ENCODE measurements around the gene MRPL34. TPM values are rescaled to one million over a fixed set of nuclear protein-coding genes. Genes with fewer than 3 reads are reported as not detected.

MRPL34 gene
- total RNA-seq, 4 donors from 2014 or later: 42.7 to 89.5 (median 73.1) TPM

DNA sequence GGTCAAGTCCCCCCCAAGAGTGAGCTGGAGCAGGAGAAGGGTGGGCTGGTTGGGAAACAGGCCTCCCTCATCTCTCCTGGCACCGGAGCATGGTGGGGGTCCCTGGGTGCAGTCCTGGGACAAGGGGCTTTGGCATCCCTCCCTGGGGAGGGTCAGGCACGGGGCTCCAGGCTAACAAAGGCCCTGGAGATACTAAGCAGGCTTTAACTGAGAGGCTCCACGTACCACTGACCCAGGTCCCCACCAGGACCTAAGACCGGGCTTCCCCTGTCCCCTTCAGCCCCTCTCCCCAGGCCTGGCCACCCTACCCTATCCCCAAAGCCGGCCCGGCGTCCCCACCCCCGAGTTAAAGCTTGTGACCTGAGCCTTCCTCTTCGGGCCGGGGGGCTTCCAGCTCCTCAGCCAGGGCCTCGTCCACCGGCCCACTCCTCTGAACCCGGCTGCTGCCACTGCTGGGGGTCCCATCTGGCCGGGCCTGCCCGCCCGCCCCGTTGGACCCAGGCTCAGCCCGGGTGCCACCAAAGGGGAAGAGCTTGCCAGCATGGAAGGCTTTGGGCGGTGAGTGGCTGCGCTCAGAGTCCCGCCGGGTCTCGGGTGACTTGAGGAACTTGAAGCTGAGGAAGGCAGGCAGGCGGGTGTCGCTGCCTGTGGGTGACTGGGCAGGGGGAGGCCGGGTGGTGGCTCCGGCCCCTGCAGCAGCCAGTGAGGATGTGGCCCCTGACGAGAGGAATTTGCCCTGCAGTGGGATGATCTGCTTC is 18.9 kb downstream of the MRPL34 start:
- no peaks in the 10 kb centered on the region for H3K9me3 ChIP-seq
- peaks cover 29% of the 10 kb centered on the region for H3K36me3 ChIP-seq
- H3K27ac ChIP-seq: no peak overlapping the region
- H3K4me1 ChIP-seq: peaks cover 46% of the 10 kb centered on the region
- 76% methylated on average over 12 of the region's 28 CpGs for WGBS
- no peak overlapping the region for H3K4me3 ChIP-seq
- DNase-seq (ENCODE audit: low spot score in 2 of 2): peak in 1 of 2 donors; percentile 65
- H3K27me3 ChIP-seq: peaks cover 4% of the 10 kb centered on the region
- TF ChIP-seq, protein P1, sequence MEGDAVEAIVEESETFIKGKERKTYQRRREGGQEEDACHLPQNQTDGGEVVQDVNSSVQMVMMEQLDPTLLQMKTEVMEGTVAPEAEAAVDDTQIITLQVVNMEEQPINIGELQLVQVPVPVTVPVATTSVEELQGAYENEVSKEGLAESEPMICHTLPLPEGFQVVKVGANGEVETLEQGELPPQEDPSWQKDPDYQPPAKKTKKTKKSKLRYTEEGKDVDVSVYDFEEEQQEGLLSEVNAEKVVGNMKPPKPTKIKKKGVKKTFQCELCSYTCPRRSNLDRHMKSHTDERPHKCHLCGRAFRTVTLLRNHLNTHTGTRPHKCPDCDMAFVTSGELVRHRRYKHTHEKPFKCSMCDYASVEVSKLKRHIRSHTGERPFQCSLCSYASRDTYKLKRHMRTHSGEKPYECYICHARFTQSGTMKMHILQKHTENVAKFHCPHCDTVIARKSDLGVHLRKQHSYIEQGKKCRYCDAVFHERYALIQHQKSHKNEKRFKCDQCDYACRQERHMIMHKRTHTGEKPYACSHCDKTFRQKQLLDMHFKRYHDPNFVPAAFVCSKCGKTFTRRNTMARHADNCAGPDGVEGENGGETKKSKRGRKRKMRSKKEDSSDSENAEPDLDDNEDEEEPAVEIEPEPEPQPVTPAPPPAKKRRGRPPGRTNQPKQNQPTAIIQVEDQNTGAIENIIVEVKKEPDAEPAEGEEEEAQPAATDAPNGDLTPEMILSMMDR (IDR thresholded peaks at IDR 0.05): no peak
- no peak for TF ChIP-seq POLR2AphosphoS5 (IDR thresholded peaks at IDR 0.05)
- no peak for TF ChIP-seq EP300 (IDR thresholded peaks at IDR 0.05)

DNA sequence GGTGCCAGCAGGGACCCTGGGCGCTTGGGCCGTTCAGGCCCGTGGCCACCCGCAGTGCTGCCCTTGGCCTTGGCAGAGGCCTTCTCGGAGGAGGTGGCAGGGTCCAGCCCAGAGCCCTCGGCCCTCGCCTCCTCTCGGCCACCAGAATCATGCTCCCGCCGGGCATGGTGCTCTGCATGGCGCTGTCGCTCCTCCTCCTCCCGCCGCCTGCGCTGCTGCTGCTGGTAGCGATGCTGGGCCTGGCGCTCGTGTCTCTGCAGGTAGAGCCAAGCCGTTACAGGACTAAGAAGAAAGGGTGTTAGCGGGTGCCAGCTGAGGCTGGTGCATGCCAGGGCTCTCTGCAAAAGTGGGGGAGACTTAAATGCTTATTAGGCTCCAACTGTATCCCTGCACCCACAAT is 19.5 kb downstream of the MRPL34 start:
- WGBS: no CpG with 5 or more reads among the region's 20 CpGs
- Histone ChIP-seq H3K4me3 (no peak overlapping the region), H3K9me3 (no peaks in the 10 kb centered on the region), H3K36me3 (peaks cover 23% of the 10 kb centered on the region), H3K27ac (no peak overlapping the region), H3K4me1 (peaks cover 48% of the 10 kb centered on the region), H3K27me3 (peaks cover 10% of the 10 kb centered on the region)
- no peak for TF ChIP-seq POLR2AphosphoS5 (IDR thresholded peaks at IDR 0.05)
- no peak for TF ChIP-seq EP300 (IDR thresholded peaks at IDR 0.05)
- TF ChIP-seq, protein P1 (IDR thresholded peaks at IDR 0.05): no peak
- TF ChIP-seq POLR2A (IDR thresholded peaks at IDR 0.05): no peak
- peak in 1 of 2 donors; percentile 64 for DNase-seq (ENCODE audit: low spot score in 2 of 2)

DNA sequence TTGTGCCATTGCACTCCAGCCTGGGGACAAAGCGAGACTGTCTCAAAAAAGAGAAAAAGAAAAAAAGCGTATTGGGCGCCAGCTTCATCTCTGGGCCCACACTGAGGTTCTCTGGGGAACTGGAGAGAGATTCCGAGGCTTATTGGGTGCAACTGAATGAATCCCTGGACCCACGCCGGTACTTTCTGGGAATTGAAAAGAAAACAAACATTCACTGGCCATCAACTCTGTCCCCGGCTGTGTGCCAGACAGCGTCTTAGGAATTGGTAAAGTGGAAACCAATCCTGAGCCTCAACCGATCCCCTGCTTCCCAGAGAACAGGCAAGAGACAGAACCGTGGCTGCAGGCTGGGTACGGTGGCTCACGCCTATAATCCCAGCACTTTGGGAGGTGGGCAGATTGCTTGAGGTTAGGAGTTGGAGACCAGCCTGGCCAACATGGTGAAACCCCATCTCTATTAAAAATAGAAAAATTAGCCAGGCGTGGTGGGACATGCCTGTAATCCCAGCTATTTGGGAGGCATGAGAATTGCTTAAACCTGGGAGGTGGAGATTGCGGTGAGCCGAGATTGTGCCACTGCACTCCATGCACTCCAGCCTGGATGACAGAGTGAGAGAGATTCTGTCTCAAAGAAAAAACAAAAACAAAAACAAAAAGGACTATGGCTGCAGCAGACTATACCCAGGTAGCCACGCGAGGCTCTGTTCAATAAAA is 20.4 kb downstream of the MRPL34 start:
- H3K36me3 ChIP-seq: peaks cover 15% of the 10 kb centered on the region
- WGBS: 67% methylated on average over 17 of the region's 17 CpGs
- peak overlapping the region; percentile 29 for H3K27ac ChIP-seq
- no peak overlapping the region for H3K4me3 ChIP-seq
- DNase-seq (ENCODE audit: low spot score in 2 of 2): peak in 1 of 2 donors; percentile 64
- H3K9me3 ChIP-seq: no peaks in the 10 kb centered on the region
- TF ChIP-seq, protein P1 (IDR thresholded peaks at IDR 0.05): no peak
- TF ChIP-seq EP300 (IDR thresholded peaks at IDR 0.05): no peak
- no peak for TF ChIP-seq POLR2A (IDR thresholded peaks at IDR 0.05)
- TF ChIP-seq POLR2AphosphoS5 (IDR thresholded peaks at IDR 0.05): no peak
- peaks cover 48% of the 10 kb centered on the region for H3K4me1 ChIP-seq
- peaks cover 13% of the 10 kb centered on the region for H3K27me3 ChIP-seq

GRCh38 chr19:17326595-17326966 is 20.9 kb downstream of the MRPL34 start:
- no peak for DNase-seq (ENCODE audit: low spot score in 2 of 2)
- TF ChIP-seq, protein P1 (IDR thresholded peaks at IDR 0.05): no peak
- TF ChIP-seq POLR2AphosphoS5 (IDR thresholded peaks at IDR 0.05) (peak in 1 of 3 donors; percentile 23), POLR2A (IDR thresholded peaks at IDR 0.05) (no peak)
- Histone ChIP-seq H3K4me3 (no peak overlapping the region), H3K27ac (peak overlapping the region; percentile 29), H3K9me3 (no peaks in the 10 kb centered on the region), H3K27me3 (peaks cover 13% of the 10 kb centered on the region), H3K4me1 (peaks cover 48% of the 10 kb centered on the region), H3K36me3 (peaks cover 10% of the 10 kb centered on the region)
- WGBS: 82% methylated on average over 9 of the region's 11 CpGs

- TF ChIP-seq EP300 (IDR thresholded peaks at IDR 0.05): no peak
- TF ChIP-seq POLR2AphosphoS5 (IDR thresholded peaks at IDR 0.05): no peak
- TF ChIP-seq, protein P1 (IDR thresholded peaks at IDR 0.05): no peak
- TF ChIP-seq POLR2A (IDR thresholded peaks at IDR 0.05): no peak
- peaks cover 4% of the 10 kb centered on the region for H3K36me3 ChIP-seq
- H3K4me1 ChIP-seq: peaks cover 48% of the 10 kb centered on the region
- H3K27me3 ChIP-seq: peaks cover 13% of the 10 kb centered on the region
- WGBS: 72% methylated on average over 13 of the region's 27 CpGs
- no peak for DNase-seq (ENCODE audit: low spot score in 2 of 2)
- no peak overlapping the region for H3K27ac ChIP-seq
- no peaks in the 10 kb centered on the region for H3K9me3 ChIP-seq
- peak overlapping the region; percentile 55 for H3K4me3 ChIP-seq
Measured at GRCh38 chr19:17327068-17327653, 21.5 kb downstream of the MRPL34 start.
